SK-N-SH treated with all-trans-retinoic acid at 6 μM for 48 hours (cell line): ENCODE data around the gene APBB1IP.
"Not testable (repeated sequence)": the region's sequence is repeated elsewhere in the genome, so short reads cannot be mapped to it uniquely, and the experiment has no call there.

Source experiments
- ATAC-seq: fragments of 200-7000 bp; cut with Tn5 transposase; 3 replicates; pipeline ENCODE4 v1.9.1; 2020; ENCODE audit warnings: mild to moderate bottlenecking, moderate library complexity
- ARNTL ChIP-seq: fragments of 450-650 bp; formaldehyde crosslinking; IDR thresholded peaks from 2 replicates; pipeline ENCODE4 v1.5.0; 2020; ENCODE audit warnings: low read depth, mild to moderate bottlenecking, moderate library complexity, borderline replicate concordance
- BACH2 ChIP-seq: fragments of 250-450 bp; sonication (Bioruptor Pico); IDR thresholded peaks from 2 replicates; pipeline ENCODE4 v1.9.0; 2021; ENCODE audit warnings: mild to moderate bottlenecking, borderline replicate concordance
- CREB5 ChIP-seq: fragments of 250-450 bp; sonication (Bioruptor Pico); IDR thresholded peaks from 2 replicates; pipeline ENCODE4 v1.5.1; 2020; ENCODE audit warnings: low read depth, mild to moderate bottlenecking, moderate library complexity
- CSDC2 ChIP-seq: fragments of 250-450 bp; sonication (Bioruptor Pico); IDR thresholded peaks from 2 replicates; pipeline ENCODE4 v1.5.0; 2020; ENCODE audit warnings: mild to moderate bottlenecking, moderate library complexity
- CSRNP3 ChIP-seq: fragments of 250-450 bp; sonication (Bioruptor Pico); IDR thresholded peaks from 2 replicates; pipeline ENCODE4 v1.5.1; 2021; ENCODE audit warnings: mild to moderate bottlenecking, moderate library complexity
- ESRRG ChIP-seq: fragments of 250-450 bp; sonication (Bioruptor Pico); IDR thresholded peaks from 2 replicates; pipeline ENCODE4 v1.6.1; 2021; ENCODE audit warnings: mild to moderate bottlenecking
- GLIS3 ChIP-seq: fragments of 250-450 bp; sonication (Bioruptor Pico); IDR thresholded peaks from 2 replicates; pipeline ENCODE4 v1.5.0; 2020; ENCODE audit warnings: mild to moderate bottlenecking, moderate library complexity
- ISL1 ChIP-seq: fragments of 250-450 bp; sonication (Bioruptor Pico); IDR thresholded peaks from 2 replicates; pipeline ENCODE4 v2.1.2; 2022; ENCODE audit warnings: mild to moderate bottlenecking, moderate library complexity
- OSR1 ChIP-seq: fragments of 250-450 bp; sonication (Bioruptor Pico); IDR thresholded peaks from 2 replicates; pipeline ENCODE4 v1.8.0; 2022; ENCODE audit warnings: moderate library complexity, mild to moderate bottlenecking, inconsistent platforms
- POU6F1 ChIP-seq: fragments of 250-450 bp; sonication (Bioruptor Pico); IDR thresholded peaks from 2 replicates; pipeline ENCODE4 v1.8.0; 2021; ENCODE audit warnings: low read depth, mild to moderate bottlenecking, moderate library complexity, borderline replicate concordance
- PPARA ChIP-seq: fragments of 250-450 bp; sonication (Bioruptor Pico); IDR thresholded peaks from 2 replicates; pipeline ENCODE4 v1.5.0; 2020; ENCODE audit warnings: mild to moderate bottlenecking, borderline replicate concordance
- RARB ChIP-seq: fragments of 250-450 bp; sonication (Bioruptor Pico); IDR thresholded peaks from 2 replicates; pipeline ENCODE4 v1.8.0; 2021; ENCODE audit warnings: mild to moderate bottlenecking, moderate library complexity
- SNAI2 ChIP-seq: fragments of 250-450 bp; sonication (Bioruptor Pico); IDR thresholded peaks from 2 replicates; pipeline ENCODE4 v1.5.0; 2020; ENCODE audit warnings: mild to moderate bottlenecking, moderate library complexity
- TCF4 ChIP-seq: fragments of 250-450 bp; sonication (Bioruptor Pico); IDR thresholded peaks from 2 replicates; pipeline ENCODE4 v1.8.0; 2021; ENCODE audit warnings: mild to moderate bottlenecking, moderate library complexity, borderline replicate concordance
- TOX ChIP-seq: fragments of 250-450 bp; sonication (Bioruptor Pico); IDR thresholded peaks from 2 replicates; pipeline ENCODE4 v1.8.0; 2021; ENCODE audit warnings: mild to moderate bottlenecking, moderate library complexity, borderline replicate concordance
- ZC3H10 ChIP-seq: fragments of 250-450 bp; sonication (Bioruptor Pico); IDR thresholded peaks from 2 replicates; pipeline ENCODE4 v1.5.1; 2021; ENCODE audit warnings: mild to moderate bottlenecking, moderate library complexity
- ZFP30 ChIP-seq: fragments of 450-650 bp; formaldehyde crosslinking; IDR thresholded peaks from 2 replicates; pipeline ENCODE4 v1.5.0; 2022; ENCODE audit warnings: mild to moderate bottlenecking, moderate library complexity
- ZNF565 ChIP-seq: fragments of 450-650 bp; formaldehyde crosslinking; conservative IDR thresholded peaks from 2 replicates; pipeline ENCODE4 v1.5.0; 2020; ENCODE audit warnings: low read depth, mild to moderate bottlenecking, moderate library complexity
- ZNF70 ChIP-seq: fragments of 450-650 bp; formaldehyde crosslinking; IDR thresholded peaks from 2 replicates; pipeline ENCODE4 v1.5.0; 2020; ENCODE audit warnings: mild to moderate bottlenecking, moderate library complexity
- TF ChIP-seq, protein P1 (sequence below): fragments of 250-450 bp; sonication (Bioruptor Pico); IDR thresholded peaks from 2 replicates; pipeline ENCODE4 v1.5.0; 2020; ENCODE audit warnings: mild to moderate bottlenecking, moderate library complexity

APBB1IP gene

GRCh38 chr10:26571655-26572054 lies 133.5 kb downstream of the APBB1IP start (continued):
- TF ChIP-seq POU6F1 (CRISPR knock-in tag), result no peak

DNA sequence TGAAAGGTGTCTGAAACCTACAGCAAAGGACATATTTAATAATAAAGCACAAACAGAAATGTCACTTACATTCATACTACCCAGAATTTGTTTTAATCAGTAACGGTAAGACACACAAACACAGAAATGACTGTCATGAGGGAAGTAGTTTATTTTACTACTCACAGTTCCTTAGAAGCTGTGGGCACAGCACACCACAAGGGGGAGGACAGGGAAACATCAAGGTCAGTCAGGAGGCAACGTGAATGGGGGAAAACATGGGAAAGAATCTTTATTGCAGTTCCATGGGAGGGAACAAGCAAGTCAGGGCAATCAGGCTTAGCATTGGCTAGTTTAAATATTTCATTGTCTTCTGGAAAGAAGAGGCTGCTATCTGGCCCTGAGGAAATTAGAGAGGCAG lies 135.5 kb downstream of the APBB1IP start:
- no peak for ATAC-seq
- TF ChIP-seq GLIS3 (CRISPR knock-in tag) (no peak), ZC3H10 (CRISPR knock-in tag) (no peak), ZNF565 (no peak), TCF4 (CRISPR knock-in tag) (no peak), OSR1 (no peak), SNAI2 (CRISPR knock-in tag) (no peak)

- ATAC-seq, result no peak
- TF ChIP-seq CREB5 (CRISPR knock-in tag), result no peak
- no peak for TF ChIP-seq PPARA (CRISPR knock-in tag)
- no peak for TF ChIP-seq ARNTL (CRISPR knock-in tag)
- no peak for TF ChIP-seq OSR1
- no peak for TF ChIP-seq CSRNP3 (CRISPR knock-in tag)
- no peak for TF ChIP-seq ZNF70 (CRISPR knock-in tag)
- TF ChIP-seq, all 23 proteins: peak for 0
Measured at GRCh38 chr10:26574783-26575182, 136.6 kb downstream of the APBB1IP start.

- not testable (repeated sequence) for ATAC-seq
Measured at GRCh38 chr10:26578371-26578770, 140.2 kb downstream of the APBB1IP start.

DNA sequence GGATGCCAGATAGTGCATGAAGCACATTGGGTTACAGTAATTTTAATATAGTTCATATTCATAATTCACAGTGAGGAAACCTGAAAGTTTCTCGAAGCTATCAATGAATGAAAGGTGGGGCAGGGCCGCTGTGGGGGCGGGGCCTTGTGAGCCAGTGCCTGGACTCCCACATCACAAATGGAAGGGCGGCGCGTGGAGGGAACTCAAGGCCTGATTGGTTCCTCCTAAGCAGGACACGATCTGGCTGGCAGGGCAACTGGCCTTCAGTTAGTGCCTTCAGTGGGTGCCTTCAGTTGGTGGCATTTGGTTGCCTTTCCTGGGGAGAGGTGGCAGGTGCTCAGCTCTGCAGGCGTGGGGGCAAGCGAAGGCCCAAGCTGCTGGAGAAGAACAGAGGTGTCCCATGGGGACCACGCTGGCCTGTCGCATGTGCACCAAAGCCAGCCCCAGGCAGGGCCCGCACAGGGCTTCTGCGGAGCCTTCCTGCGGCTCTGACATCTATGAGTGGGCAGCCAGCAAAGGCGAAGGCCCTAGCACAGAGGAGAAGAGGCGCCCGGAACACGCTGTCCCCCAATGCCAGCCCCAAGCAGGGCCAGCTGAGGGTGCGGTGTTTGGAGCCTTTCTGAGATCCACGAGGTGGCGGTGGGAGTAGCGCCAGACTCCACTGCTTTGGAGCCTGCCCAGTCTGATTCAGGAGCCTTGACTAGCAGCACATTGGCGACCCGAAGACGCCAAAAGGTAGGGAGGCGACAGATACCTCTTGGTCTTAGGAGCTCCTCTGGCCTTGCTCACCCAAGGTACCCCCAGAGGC lies 141.3 kb downstream of the APBB1IP start:
- TF ChIP-seq ZFP30 (CRISPR knock-in tag) (no peak), TCF4 (CRISPR knock-in tag) (no peak), ZNF565 (no peak), CSDC2 (no peak), BACH2 (CRISPR knock-in tag) (no peak), SNAI2 (CRISPR knock-in tag) (no peak), TOX (no peak), POU6F1 (CRISPR knock-in tag) (no peak), ZNF70 (CRISPR knock-in tag) (no peak), RARB (CRISPR knock-in tag) (no peak)
- no peak for ATAC-seq

DNA sequence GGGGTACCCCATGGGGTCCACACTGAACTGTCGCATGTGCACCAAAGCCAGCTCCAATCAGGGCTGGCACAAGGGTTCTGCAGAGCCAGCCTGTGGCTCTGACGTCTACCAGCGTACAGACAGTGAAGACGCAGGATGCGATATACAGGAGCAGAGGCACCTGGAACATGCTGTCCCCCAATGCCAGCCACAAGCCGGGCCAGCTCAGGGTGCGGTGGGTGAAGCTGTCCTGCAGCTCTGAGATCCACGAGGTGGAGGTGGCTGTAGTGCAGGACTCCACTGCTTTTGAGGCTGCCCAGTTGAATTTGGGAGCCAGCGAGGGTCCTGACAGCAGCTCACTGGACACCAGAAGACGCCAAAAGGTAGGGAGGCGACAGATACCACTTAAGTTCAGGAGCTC lies 148.1 kb downstream of the APBB1IP start:
- no peak for ATAC-seq
- no peak for TF ChIP-seq TOX
- TF ChIP-seq ZC3H10 (CRISPR knock-in tag), result no peak
- no peak for TF ChIP-seq BACH2 (CRISPR knock-in tag)
- no peak for TF ChIP-seq CSDC2
- no peak for TF ChIP-seq ARNTL (CRISPR knock-in tag)
- no peak for TF ChIP-seq RARB (CRISPR knock-in tag)
- no peak for TF ChIP-seq TCF4 (CRISPR knock-in tag)
- no peak for TF ChIP-seq ISL1
- no peak for TF ChIP-seq CREB5 (CRISPR knock-in tag)
- TF ChIP-seq ESRRG (CRISPR knock-in tag), result no peak
- TF ChIP-seq, protein P1, sequence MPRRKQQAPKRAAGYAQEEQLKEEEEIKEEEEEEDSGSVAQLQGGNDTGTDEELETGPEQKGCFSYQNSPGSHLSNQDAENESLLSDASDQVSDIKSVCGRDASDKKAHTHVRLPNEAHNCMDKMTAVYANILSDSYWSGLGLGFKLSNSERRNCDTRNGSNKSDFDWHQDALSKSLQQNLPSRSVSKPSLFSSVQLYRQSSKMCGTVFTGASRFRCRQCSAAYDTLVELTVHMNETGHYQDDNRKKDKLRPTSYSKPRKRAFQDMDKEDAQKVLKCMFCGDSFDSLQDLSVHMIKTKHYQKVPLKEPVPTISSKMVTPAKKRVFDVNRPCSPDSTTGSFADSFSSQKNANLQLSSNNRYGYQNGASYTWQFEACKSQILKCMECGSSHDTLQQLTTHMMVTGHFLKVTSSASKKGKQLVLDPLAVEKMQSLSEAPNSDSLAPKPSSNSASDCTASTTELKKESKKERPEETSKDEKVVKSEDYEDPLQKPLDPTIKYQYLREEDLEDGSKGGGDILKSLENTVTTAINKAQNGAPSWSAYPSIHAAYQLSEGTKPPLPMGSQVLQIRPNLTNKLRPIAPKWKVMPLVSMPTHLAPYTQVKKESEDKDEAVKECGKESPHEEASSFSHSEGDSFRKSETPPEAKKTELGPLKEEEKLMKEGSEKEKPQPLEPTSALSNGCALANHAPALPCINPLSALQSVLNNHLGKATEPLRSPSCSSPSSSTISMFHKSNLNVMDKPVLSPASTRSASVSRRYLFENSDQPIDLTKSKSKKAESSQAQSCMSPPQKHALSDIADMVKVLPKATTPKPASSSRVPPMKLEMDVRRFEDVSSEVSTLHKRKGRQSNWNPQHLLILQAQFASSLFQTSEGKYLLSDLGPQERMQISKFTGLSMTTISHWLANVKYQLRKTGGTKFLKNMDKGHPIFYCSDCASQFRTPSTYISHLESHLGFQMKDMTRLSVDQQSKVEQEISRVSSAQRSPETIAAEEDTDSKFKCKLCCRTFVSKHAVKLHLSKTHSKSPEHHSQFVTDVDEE (CRISPR knock-in tag), result no peak
